Measurements from ENCODE around the gene MYO3B. TPM values are rescaled to one million over a fixed set of nuclear protein-coding genes. Genes with fewer than 3 reads are reported as not detected.
A peak's percentile ranks its signal among the peaks of the same experiment; 100 is the strongest.

The MYO3B gene
- total and polyA plus RNA-seq, 2 of the 8 experiments (the other 6 are each of a cell fraction or from before 2014, with no cell fraction given), result 0.17 to 0.19 TPM

DNA sequence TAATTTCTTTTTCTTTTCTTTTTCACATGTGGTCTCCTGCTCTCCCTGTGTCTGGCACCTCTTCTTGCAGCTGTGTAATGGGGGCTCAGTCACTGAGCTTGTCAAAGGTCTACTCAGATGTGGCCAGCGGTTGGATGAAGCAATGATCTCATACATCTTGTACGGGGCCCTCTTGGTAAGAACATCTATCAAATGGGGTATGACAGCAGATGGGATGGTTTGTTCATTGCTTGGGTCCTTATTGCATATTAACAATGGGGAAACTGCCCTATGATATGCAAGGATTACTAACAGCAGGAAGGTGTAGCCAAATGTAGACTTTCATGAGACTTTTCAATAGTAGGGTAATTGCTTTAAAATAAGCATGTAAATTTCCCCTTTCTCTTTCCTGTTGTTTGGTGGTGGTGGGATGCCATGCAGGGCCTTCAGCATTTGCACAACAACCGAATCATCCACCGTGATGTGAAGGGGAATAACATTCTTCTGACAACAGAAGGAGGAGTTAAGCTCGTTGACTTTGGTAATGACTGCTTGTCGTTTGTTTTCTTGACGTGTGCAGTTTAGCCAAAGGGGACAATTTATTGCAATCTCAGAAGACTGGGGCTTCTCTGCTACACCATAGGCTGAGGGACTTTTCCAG lies 36.5 kb downstream of the MYO3B start (continued):
- no peak for TF ChIP-seq EGR1 (IDR thresholded peaks at IDR 0.05; ENCODE audit: borderline replicate concordance, low read depth, low read length)
- peak; percentile 11; the same call in 1 of the 2 replicates for TF ChIP-seq CEBPB (IDR thresholded peaks at IDR 0.05; ENCODE audit: low read depth, low read length)
- no peak for TF ChIP-seq EZH2 (IDR thresholded peaks at IDR 0.05; ENCODE audit: low read depth, low read length, severe bottlenecking)
- no peak for TF ChIP-seq SP4 (IDR thresholded peaks at IDR 0.05; ENCODE audit: low read length)
- no peak for TF ChIP-seq RAD21 (IDR thresholded peaks at IDR 0.05 in 1 of 2, conservative IDR thresholded peaks at IDR 0.05 in 1 of 2; ENCODE audit: low read depth in 2 of 2, low read length in 2 of 2)
- no peak for TF ChIP-seq POLR2AphosphoS5 (IDR thresholded peaks at IDR 0.05; ENCODE audit: low read depth, low read length)
- TF ChIP-seq JUN (IDR thresholded peaks at IDR 0.05; ENCODE audit: low read depth, low read length), result no peak
- TF ChIP-seq CBX5 (IDR thresholded peaks at IDR 0.05; ENCODE audit: low read depth, low read length), result no peak
- TF ChIP-seq NRF1 (IDR thresholded peaks at IDR 0.05; ENCODE audit: low read depth, low read length), result no peak
- no peak for TF ChIP-seq TAF1 (IDR thresholded peaks at IDR 0.05; ENCODE audit: low read depth, low read length)
- TF ChIP-seq TAF7 (optimal IDR thresholded peaks at IDR 0.05; ENCODE audit: borderline replicate concordance, low read depth, low read length), result no peak
